AG04450 (cell line): Measurements from ENCODE around the gene SMTN. TPM values are rescaled to one million over a fixed set of nuclear protein-coding genes. Genes with fewer than 3 reads are reported as not detected.

ENCODE experiments used
- CTCF ChIA-PET: fragments of 300-600, 350-600 bp; formaldehyde crosslinking; extraction: SDS; loops from one replicate; lab custom pipeline; 2022; ENCODE audit warnings: antibody characterized with exemption, inconsistent platforms; lab: Charles Lee
- POLR2A ChIA-PET: fragments of 350-600 bp; formaldehyde crosslinking; extraction: SDS; loops from one replicate; lab custom pipeline; 2021; ENCODE audit warnings: antibody characterized with exemption, inconsistent platforms; lab: Yijun Ruan, JAX
- DNase-seq: peaks from one replicate; pipeline ENCODE4 v3.0.0-alpha.2; 2011; ENCODE audit warnings: low read depth, low spot score
- H3K27ac ChIP-seq: one replicate; pipeline ENCODE4 v1.5.1; 2012; ENCODE audit warnings: low read depth, low read length, control low read depth
- H3K27me3 ChIP-seq: one replicate; pipeline ENCODE4 v1.6.0; 2012; ENCODE audit warnings: low read length; ENCODE audit not compliant: control insufficient read depth, insufficient read depth
- H3K4me3 ChIP-seq: 2 replicates; pipeline ENCODE4 v1.5.1; 2011; ENCODE audit warnings: mild to moderate bottlenecking, low read depth, low read length, control low read depth
- H3K9me3 ChIP-seq: 2 replicates; pipeline ENCODE4 v1.5.1; 2012; ENCODE audit warnings: low read length; ENCODE audit not compliant: control insufficient read depth, insufficient read depth
- polyA plus RNA-seq: library from polyadenylated mRNA; depleted of rRNA; stranded (reverse); fragments of >200 nt; gene quantifications from 2 replicates; pipeline ENCODE4 v1.2.3, GENCODE V29; 2011
- TF ChIP-seq, protein P1 (sequence below): IDR thresholded peaks from 2 replicates; pipeline ENCODE4 v1.5.1; 2011; ENCODE audit warnings: low read depth, low read length, control low read depth, inconsistent platforms

The SMTN gene
- polyA plus RNA-seq, 1 experiment, result 14.1 TPM

DNA sequence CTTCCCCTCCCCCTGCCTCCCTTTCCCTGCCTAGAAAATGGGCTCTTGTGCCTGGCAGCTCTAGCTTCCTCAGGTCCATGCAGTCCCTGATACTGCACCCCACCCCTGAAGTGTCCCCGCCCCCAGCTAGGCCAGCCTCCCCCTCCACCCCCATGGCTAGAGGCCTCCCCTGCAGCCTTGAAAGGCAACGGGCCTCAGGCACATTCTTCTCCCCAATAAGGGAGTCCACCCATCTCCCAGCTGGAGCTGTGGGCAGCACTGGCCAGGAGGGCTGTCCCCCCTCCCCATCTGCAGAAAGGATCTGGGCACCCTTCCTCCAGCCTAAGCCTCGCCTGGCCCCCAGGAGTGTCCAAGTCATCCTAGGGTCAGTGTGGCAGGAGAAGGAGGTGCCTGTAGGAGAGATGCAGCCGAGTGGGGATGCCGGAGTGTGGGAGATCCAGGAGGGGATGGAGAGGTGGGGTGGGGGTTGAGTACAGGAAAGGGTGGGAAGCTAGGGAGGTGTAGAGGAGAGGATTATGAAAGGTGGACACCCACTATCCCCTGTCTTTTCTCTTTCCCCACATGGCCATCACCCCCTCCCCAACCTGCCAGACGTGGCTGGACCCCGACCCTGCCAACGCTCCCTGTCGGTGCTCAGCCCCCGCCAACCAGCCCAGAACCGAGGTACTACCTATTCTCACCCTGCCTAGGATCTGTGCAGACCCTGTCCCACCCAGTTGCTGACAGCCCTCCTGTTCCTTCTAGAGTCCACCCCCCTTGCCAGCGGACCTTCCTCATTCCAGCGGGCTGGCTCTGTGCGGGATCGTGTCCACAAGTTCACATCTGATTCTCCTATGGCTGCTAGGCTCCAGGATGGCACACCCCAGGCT, 9.3 kb downstream of the SMTN start:
- Histone ChIP-seq H3K9me3 (no peaks in the 10 kb centered on the region; the same call in 1 of the 2 replicates), H3K4me3 (no peak overlapping the region), H3K27ac (no peak overlapping the region), H3K27me3 (no peaks in the 10 kb centered on the region)
- ChIA-PET POLR2A (interaction anchor here (0.7 kb wide), 1 partner anchor 9 kb away, joined by 3 read pairs; the partner anchor contains the start of gene SMTN), CTCF (interaction anchor here (0.6 to 1.3 kb wide), 3 partner anchors 58 to 265 kb away, joined by 3 to 4 read pairs (median 3); no protein-coding TSS in a partner anchor)
- TF ChIP-seq, protein P1, sequence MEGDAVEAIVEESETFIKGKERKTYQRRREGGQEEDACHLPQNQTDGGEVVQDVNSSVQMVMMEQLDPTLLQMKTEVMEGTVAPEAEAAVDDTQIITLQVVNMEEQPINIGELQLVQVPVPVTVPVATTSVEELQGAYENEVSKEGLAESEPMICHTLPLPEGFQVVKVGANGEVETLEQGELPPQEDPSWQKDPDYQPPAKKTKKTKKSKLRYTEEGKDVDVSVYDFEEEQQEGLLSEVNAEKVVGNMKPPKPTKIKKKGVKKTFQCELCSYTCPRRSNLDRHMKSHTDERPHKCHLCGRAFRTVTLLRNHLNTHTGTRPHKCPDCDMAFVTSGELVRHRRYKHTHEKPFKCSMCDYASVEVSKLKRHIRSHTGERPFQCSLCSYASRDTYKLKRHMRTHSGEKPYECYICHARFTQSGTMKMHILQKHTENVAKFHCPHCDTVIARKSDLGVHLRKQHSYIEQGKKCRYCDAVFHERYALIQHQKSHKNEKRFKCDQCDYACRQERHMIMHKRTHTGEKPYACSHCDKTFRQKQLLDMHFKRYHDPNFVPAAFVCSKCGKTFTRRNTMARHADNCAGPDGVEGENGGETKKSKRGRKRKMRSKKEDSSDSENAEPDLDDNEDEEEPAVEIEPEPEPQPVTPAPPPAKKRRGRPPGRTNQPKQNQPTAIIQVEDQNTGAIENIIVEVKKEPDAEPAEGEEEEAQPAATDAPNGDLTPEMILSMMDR, result no peak
- no peak for DNase-seq

DNA sequence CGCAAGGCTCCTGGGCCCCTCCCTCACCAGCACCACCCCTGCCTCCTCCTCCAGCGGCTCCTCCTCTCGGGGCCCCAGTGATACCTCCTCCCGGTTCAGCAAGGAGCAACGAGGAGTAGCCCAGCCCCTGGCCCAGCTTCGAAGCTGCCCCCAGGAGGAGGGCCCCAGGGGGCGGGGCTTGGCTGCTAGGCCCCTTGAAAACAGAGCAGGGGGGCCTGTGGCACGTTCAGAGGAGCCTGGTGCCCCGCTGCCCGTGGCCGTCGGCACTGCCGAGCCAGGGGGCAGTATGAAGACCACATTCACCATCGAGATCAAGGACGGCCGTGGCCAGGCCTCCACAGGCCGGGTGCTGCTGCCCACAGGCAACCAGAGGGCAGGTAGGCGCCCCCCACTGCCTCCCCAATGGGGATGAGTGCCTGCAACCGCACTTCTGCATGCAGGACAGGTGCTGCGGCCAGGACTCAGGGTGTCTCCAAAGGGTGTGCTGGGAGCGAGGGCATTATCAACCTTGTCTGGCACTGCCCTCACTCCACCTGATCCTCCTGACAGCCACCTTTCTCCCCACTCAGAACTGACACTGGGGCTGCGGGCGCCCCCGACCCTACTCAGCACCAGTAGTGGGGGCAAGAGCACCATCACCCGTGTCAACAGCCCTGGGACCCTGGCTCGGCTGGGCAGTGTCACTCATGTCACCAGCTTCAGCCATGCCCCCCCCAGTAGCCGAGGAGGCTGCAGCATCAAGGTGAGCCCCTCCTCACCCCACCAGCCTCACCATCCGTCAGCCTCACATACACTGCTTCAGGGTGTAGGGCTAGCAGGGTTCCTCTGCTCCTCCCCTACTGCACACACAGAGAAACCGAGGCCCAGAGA, 10.2 kb downstream of the SMTN start:
- CTCF ChIA-PET, result interaction anchor here (1.3 kb wide), 1 partner anchor 140 kb away, joined by 4 read pairs; no protein-coding TSS in a partner anchor
- POLR2A ChIA-PET, result interaction anchor here (0.6 to 2.5 kb wide), 2 partner anchors 11 to 141 kb away, joined by 9 to 15 read pairs; no protein-coding TSS in a partner anchor
- H3K9me3 ChIP-seq, result no peaks in the 10 kb centered on the region; the same call in 1 of the 2 replicates
- no peaks in the 10 kb centered on the region for H3K27me3 ChIP-seq
- DNase-seq, result no peak
- TF ChIP-seq, protein P1, result no peak
- no peak overlapping the region for H3K27ac ChIP-seq
- H3K4me3 ChIP-seq, result no peak overlapping the region

DNA sequence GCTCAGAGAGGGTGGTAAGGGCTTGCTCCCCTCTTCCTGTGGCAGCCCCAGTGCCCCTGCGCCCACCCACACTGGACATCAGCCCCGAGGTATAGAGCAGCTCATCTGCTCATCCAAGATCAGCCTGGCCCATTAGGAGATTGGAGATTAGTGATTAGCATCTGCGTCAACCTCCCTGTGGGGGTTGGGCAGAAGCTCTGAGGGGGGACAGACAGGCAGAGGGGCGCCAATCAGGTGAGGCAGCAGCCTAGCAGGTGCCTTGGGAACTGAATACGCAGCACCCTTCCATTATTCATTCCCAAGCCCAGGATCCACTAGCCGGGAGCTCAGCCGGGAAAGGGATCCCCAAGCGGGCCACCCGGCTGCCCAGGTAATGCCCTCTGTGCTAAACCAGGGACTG, 11.0 kb downstream of the SMTN start:
- DNase-seq, result no peak
- ChIA-PET CTCF (interaction anchor here (1.2 kb wide), 1 partner anchor 15 kb away, joined by 3 read pairs; the partner anchor contains the start of gene SELENOM), POLR2A (interaction anchor here (0.6 to 2.5 kb wide), 2 partner anchors 10 to 142 kb away, joined by 9 to 15 read pairs; no protein-coding TSS in a partner anchor)
- H3K4me3 ChIP-seq, result no peak overlapping the region
- H3K27ac ChIP-seq, result no peak overlapping the region
- TF ChIP-seq, protein P1, result no peak
- no peaks in the 10 kb centered on the region for H3K27me3 ChIP-seq
- H3K9me3 ChIP-seq, result no peaks in the 10 kb centered on the region; the same call in 1 of the 2 replicates

DNA sequence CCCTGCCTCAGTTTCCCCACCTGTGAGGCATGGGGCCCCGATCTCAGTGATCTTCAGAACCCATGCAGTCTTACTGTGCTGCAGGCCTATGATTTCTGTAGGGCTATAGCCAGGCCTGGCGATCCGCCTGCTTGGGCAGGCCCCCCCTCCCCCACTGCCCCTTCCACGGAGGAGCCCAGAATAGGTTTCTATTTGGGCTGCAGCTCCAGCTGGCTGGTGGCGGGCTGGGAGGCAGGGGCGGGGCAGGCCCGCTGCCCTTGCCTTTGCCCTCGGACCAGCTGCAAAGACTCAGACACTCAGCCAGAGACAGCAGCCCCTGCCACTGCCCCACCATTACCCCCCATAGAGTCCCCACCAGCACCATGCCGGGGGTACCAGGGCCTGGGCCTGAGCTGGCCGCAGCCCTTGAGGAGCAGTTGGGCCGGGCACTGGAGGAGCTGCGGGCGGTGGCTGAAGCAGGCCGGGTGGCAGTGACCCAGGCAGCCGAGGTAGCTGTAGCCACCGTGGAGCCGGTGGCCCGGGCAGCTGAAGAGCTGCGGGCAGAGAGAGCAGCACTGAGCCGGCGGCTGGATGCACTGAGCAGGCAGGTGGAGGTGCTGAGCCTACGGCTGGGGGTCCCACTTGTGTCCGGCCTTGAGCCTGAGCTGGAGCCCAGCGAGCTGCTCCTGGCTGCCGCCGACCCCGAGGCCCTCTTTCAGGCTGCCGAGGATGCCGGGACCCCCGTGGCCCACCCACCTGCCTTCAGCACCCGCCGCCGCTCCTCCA, 12.2 kb downstream of the SMTN start:
- DNase-seq, result no peak

More for the DNA sequence above, 12.2 kb downstream of the SMTN start:
- H3K27ac ChIP-seq, result no peak overlapping the region
- CTCF ChIA-PET, result interaction anchor here (1.1 to 1.2 kb wide), 2 partner anchors 14 to 179 kb away, joined by 3 read pairs; partner anchors contain the start of gene SELENOM
- no peaks in the 10 kb centered on the region for H3K27me3 ChIP-seq
- POLR2A ChIA-PET, result interaction anchor here (2.5 kb wide), 1 partner anchor 9 kb away, joined by 15 read pairs; no protein-coding TSS in a partner anchor
- H3K4me3 ChIP-seq, result no peak overlapping the region
- no peaks in the 10 kb centered on the region; the same call in 1 of the 2 replicates for H3K9me3 ChIP-seq
- TF ChIP-seq, protein P1, result no peak
